Esophagus squamous epithelium (tissue), 4 donors: ENCODE measurements around the gene TRIP4.

Source experiments
- POLR2A ChIP-seq, 4 donors: fragments of 450-650 bp; IDR thresholded peaks; one replicate each; pipeline ENCODE4 v1.6.1; 2017; ENCODE audit warnings: antibody characterized with exemption in 4 of 4, mild to moderate bottlenecking in 4 of 4, moderate library complexity in 3 of 4
- TF ChIP-seq, protein P1 (sequence below), 6 experiments: fragments of 450-650 bp in 4 of 6; fragments of 200-600 bp in 2 of 6; sonication (generic) in 2 of 6; IDR thresholded peaks; one replicate each; pipeline ENCODE4 v1.5.1; 2016 to 2019; ENCODE audit warnings: antibody characterized with exemption in 6 of 6, mild to moderate bottlenecking in 4 of 6, moderate library complexity in 4 of 6

DNA sequence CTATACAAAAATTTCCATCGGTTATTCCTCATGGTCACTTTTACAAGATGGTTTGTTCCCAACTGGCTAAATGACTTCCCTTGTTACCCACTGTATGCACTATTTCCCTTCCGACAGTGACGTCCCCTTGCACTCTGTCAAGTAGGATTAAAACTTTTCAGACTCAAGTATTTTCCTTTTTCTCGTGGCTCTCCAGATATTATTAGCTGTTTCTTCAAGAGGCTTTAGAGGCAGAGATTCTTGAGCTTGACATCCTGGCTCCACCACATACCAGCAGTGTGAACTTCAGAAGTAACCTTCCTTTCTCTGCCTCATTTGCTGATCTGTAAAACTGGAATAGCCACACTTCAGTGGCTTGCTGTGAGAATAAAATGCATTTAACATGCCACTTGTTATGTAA is 45.7 kb upstream of the TRIP4 start:
- TF ChIP-seq, protein P1, sequence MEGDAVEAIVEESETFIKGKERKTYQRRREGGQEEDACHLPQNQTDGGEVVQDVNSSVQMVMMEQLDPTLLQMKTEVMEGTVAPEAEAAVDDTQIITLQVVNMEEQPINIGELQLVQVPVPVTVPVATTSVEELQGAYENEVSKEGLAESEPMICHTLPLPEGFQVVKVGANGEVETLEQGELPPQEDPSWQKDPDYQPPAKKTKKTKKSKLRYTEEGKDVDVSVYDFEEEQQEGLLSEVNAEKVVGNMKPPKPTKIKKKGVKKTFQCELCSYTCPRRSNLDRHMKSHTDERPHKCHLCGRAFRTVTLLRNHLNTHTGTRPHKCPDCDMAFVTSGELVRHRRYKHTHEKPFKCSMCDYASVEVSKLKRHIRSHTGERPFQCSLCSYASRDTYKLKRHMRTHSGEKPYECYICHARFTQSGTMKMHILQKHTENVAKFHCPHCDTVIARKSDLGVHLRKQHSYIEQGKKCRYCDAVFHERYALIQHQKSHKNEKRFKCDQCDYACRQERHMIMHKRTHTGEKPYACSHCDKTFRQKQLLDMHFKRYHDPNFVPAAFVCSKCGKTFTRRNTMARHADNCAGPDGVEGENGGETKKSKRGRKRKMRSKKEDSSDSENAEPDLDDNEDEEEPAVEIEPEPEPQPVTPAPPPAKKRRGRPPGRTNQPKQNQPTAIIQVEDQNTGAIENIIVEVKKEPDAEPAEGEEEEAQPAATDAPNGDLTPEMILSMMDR (IDR thresholded peaks at IDR 0.05): no peak
- no peak for TF ChIP-seq POLR2A (IDR thresholded peaks at IDR 0.05)
